GM23338 (cell line): Measurements from ENCODE around the gene NAPB.

Experiments used
- CREB1 ChIP-seq: fragments of 250-450 bp; sonication (Bioruptor Pico); IDR thresholded peaks from 2 replicates; pipeline ENCODE4 v1.5.0; 2020; ENCODE audit warnings: low read depth, mild to moderate bottlenecking, moderate library complexity
- EZH2 ChIP-seq: fragments of 200-600 bp; sonication (generic); IDR thresholded peaks from one replicate; pipeline ENCODE4 v1.8.0; 2017; ENCODE audit warnings: antibody characterized with exemption, mild to moderate bottlenecking, low read depth; ENCODE audit not compliant: unreplicated experiment
- EZH2phosphoT487 ChIP-seq: fragments of 200-600 bp; sonication (generic); IDR thresholded peaks from one replicate; pipeline ENCODE4 v1.8.1; 2018; ENCODE audit warnings: antibody characterized with exemption; ENCODE audit not compliant: unreplicated experiment
- JUNB ChIP-seq: IDR thresholded peaks from one replicate; pipeline ENCODE4 v1.6.1; 2016; ENCODE audit warnings: antibody characterized with exemption; ENCODE audit not compliant: unreplicated experiment
- NANOG ChIP-seq: IDR thresholded peaks from 2 replicates; pipeline ENCODE4 v1.6.1; 2016; ENCODE audit warnings: antibody characterized with exemption, borderline replicate concordance
- POLR2AphosphoS5 ChIP-seq: IDR thresholded peaks from 2 replicates; pipeline ENCODE4 v1.6.1; 2016; ENCODE audit warnings: antibody characterized with exemption, low read depth
- STAT1 ChIP-seq: IDR thresholded peaks from one replicate; pipeline ENCODE4 v1.6.1; 2016; ENCODE audit warnings: antibody characterized with exemption; ENCODE audit not compliant: unreplicated experiment
- ZNF114 ChIP-seq: fragments of 250-450 bp; sonication (Bioruptor Pico); IDR thresholded peaks from 2 replicates; pipeline ENCODE4 v1.5.0; 2020; ENCODE audit warnings: mild to moderate bottlenecking, moderate library complexity
- ZNF331 ChIP-seq: fragments of 250-450 bp; sonication (Bioruptor Pico); IDR thresholded peaks from 2 replicates; pipeline ENCODE4 v1.5.0; 2020; ENCODE audit warnings: low read depth, mild to moderate bottlenecking, moderate library complexity
- TF ChIP-seq, protein P1 (sequence below), 2 experiments: fragments of 200-600 bp in 1 of 2; sonication (generic) in 1 of 2; conservative IDR thresholded peaks; 2 replicates each; pipeline versions ENCODE4 v1.5.1 to v1.6.1; 2016 to 2017; ENCODE audit warnings: antibody characterized with exemption in 2 of 2, low read depth in 2 of 2, mild to moderate bottlenecking in 2 of 2, moderate library complexity in 1 of 2
- TF ChIP-seq, protein P2 (sequence below): IDR thresholded peaks from one replicate; pipeline ENCODE4 v1.6.1; 2018; ENCODE audit warnings: antibody characterized with exemption; ENCODE audit not compliant: unreplicated experiment
- TF ChIP-seq, protein P3 (sequence below): IDR thresholded peaks from 2 replicates; pipeline ENCODE4 v1.6.1; 2016; ENCODE audit warnings: antibody characterized with exemption

DNA sequence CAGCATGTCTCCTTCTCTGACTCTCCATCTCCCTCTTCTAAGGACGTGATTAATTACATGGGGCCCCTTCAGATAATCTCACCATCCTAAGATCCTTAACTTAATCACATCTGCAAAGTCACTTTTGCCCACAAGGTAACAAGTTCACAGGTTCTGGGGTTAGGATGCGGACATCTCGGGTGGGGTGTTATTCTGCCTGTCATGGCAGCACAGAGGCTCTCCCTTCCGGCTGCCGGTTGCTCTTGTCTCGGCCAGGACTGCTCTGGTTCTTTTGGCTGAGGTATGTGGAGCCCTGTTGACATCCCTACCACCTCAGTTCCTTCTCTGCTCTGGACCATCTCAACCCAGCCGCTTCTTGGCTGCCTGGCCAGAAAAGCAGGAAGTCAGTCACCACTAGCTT lies 35.6 kb upstream of the NAPB start:
- TF ChIP-seq POLR2AphosphoS5 (no peak), EZH2 (no peak), EZH2phosphoT487 (no peak), JUNB (no peak), ZNF331 (CRISPR knock-in tag) (no peak), CREB1 (CRISPR knock-in tag) (no peak), NANOG (no peak), ZNF114 (CRISPR knock-in tag) (no peak), STAT1 (no peak)
- TF ChIP-seq, protein P1, sequence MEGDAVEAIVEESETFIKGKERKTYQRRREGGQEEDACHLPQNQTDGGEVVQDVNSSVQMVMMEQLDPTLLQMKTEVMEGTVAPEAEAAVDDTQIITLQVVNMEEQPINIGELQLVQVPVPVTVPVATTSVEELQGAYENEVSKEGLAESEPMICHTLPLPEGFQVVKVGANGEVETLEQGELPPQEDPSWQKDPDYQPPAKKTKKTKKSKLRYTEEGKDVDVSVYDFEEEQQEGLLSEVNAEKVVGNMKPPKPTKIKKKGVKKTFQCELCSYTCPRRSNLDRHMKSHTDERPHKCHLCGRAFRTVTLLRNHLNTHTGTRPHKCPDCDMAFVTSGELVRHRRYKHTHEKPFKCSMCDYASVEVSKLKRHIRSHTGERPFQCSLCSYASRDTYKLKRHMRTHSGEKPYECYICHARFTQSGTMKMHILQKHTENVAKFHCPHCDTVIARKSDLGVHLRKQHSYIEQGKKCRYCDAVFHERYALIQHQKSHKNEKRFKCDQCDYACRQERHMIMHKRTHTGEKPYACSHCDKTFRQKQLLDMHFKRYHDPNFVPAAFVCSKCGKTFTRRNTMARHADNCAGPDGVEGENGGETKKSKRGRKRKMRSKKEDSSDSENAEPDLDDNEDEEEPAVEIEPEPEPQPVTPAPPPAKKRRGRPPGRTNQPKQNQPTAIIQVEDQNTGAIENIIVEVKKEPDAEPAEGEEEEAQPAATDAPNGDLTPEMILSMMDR (conservative IDR thresholded peaks at IDR 0.05; ENCODE audit: low read depth in 2 of 2), result no peak
- TF ChIP-seq, protein P2, sequence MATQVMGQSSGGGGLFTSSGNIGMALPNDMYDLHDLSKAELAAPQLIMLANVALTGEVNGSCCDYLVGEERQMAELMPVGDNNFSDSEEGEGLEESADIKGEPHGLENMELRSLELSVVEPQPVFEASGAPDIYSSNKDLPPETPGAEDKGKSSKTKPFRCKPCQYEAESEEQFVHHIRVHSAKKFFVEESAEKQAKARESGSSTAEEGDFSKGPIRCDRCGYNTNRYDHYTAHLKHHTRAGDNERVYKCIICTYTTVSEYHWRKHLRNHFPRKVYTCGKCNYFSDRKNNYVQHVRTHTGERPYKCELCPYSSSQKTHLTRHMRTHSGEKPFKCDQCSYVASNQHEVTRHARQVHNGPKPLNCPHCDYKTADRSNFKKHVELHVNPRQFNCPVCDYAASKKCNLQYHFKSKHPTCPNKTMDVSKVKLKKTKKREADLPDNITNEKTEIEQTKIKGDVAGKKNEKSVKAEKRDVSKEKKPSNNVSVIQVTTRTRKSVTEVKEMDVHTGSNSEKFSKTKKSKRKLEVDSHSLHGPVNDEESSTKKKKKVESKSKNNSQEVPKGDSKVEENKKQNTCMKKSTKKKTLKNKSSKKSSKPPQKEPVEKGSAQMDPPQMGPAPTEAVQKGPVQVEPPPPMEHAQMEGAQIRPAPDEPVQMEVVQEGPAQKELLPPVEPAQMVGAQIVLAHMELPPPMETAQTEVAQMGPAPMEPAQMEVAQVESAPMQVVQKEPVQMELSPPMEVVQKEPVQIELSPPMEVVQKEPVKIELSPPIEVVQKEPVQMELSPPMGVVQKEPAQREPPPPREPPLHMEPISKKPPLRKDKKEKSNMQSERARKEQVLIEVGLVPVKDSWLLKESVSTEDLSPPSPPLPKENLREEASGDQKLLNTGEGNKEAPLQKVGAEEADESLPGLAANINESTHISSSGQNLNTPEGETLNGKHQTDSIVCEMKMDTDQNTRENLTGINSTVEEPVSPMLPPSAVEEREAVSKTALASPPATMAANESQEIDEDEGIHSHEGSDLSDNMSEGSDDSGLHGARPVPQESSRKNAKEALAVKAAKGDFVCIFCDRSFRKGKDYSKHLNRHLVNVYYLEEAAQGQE, result no peak
- TF ChIP-seq, protein P3, sequence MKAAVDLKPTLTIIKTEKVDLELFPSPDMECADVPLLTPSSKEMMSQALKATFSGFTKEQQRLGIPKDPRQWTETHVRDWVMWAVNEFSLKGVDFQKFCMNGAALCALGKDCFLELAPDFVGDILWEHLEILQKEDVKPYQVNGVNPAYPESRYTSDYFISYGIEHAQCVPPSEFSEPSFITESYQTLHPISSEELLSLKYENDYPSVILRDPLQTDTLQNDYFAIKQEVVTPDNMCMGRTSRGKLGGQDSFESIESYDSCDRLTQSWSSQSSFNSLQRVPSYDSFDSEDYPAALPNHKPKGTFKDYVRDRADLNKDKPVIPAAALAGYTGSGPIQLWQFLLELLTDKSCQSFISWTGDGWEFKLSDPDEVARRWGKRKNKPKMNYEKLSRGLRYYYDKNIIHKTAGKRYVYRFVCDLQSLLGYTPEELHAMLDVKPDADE, result no peak
